GM19397 (cell line): ENCODE results near the gene FAM114A2.

Experiments used
- ATAC-seq: cut with Tn5 transposase; IDR thresholded peaks from one replicate; pipeline ENCODE4 v1.9.1; 2021; ENCODE audit warnings: mild to moderate bottlenecking, moderate library complexity; ENCODE audit not compliant: unreplicated experiment

Gene FAM114A2

GRCh38 chr5:153952057-153952456 lies 86.7 kb downstream of the FAM114A2 start:
- no peak for ATAC-seq

- ATAC-seq, result no peak
Observed at GRCh38 chr5:153941265-153941664, 97.4 kb downstream of the FAM114A2 start.
